Measurements from ENCODE around the gene AQP4. TPM values are rescaled to one million over a fixed set of nuclear protein-coding genes. Genes with fewer than 3 reads are reported as not detected.

The AQP4 gene
- not detected in 2 replicates for total RNA-seq (2014; rRNA removed; shearing (Covaris generic))
- not detected in 2 replicates for polyA plus RNA-seq (2014; cell fraction: nucleus; rRNA removed)

GRCh38 chr18:26865557-26865956, at the start of gene AQP4:
Gene AQP4, minus strand, starts transcription at chr18:26865707. Its CDS starts 18 bp downstream, at chr18:26865689.
- DNase-seq (ENCODE audit: extremely low read depth, low read depth), result no peak

GRCh38 chr18:26911840-26912239, 46.3 kb upstream of the AQP4 start:
- no peak for DNase-seq (ENCODE audit: extremely low read depth, low read depth)

- no peak for DNase-seq (ENCODE audit: extremely low read depth, low read depth)
These were observed 44.2 kb upstream of the AQP4 start for GRCh38 chr18:26909599-26910290.

- DNase-seq (ENCODE audit: extremely low read depth, low read depth), result no peak
These were observed 43.4 kb upstream of the AQP4 start for GRCh38 chr18:26908906-26909305.

GRCh38 chr18:26902291-26902690, 36.8 kb upstream of the AQP4 start:
- no peak for DNase-seq (ENCODE audit: extremely low read depth, low read depth)

- no peak for DNase-seq (ENCODE audit: extremely low read depth, low read depth)
These were observed 35.5 kb upstream of the AQP4 start for GRCh38 chr18:26901020-26901419.

- no peak for DNase-seq (ENCODE audit: extremely low read depth, low read depth)
These were observed 28.9 kb upstream of the AQP4 start for GRCh38 chr18:26894426-26894825.

- no peak for DNase-seq (ENCODE audit: extremely low read depth, low read depth)
These were observed 28.5 kb upstream of the AQP4 start for GRCh38 chr18:26893996-26894395.

GRCh38 chr18:26888259-26888658, 22.8 kb upstream of the AQP4 start:
- no peak for DNase-seq (ENCODE audit: extremely low read depth, low read depth)

- DNase-seq (ENCODE audit: extremely low read depth, low read depth), result no peak
These were observed 9.6 kb upstream of the AQP4 start for GRCh38 chr18:26875040-26875654.

GRCh38 chr18:26874283-26874682, 8.8 kb upstream of the AQP4 start:
- DNase-seq (ENCODE audit: extremely low read depth, low read depth), result no peak

- DNase-seq (ENCODE audit: extremely low read depth, low read depth), result no peak
These were observed 4.1 kb upstream of the AQP4 start for GRCh38 chr18:26869640-26870039.

GRCh38 chr18:26868968-26869586, 3.6 kb upstream of the AQP4 start:
- no peak for DNase-seq (ENCODE audit: extremely low read depth, low read depth)

- no peak for DNase-seq (ENCODE audit: extremely low read depth, low read depth)
These were observed 2.0 kb upstream of the AQP4 start for GRCh38 chr18:26867471-26867870.

GRCh38 chr18:26864658-26865057, 849 bp downstream of the AQP4 start:
- no peak for DNase-seq (ENCODE audit: extremely low read depth, low read depth)

- no peak for DNase-seq (ENCODE audit: extremely low read depth, low read depth)
These were observed 1.5 kb downstream of the AQP4 start for GRCh38 chr18:26863921-26864497.

- DNase-seq (ENCODE audit: extremely low read depth, low read depth), result peak; percentile 20
These were observed 2.2 kb downstream of the AQP4 start for GRCh38 chr18:26863122-26863879.

GRCh38 chr18:26862084-26862483, 3.4 kb downstream of the AQP4 start:
- DNase-seq (ENCODE audit: extremely low read depth, low read depth), result no peak

GRCh38 chr18:26854292-26854881, 11.1 kb downstream of the AQP4 start:
- no peak for DNase-seq (ENCODE audit: extremely low read depth, low read depth)

GRCh38 chr18:26853401-26853800, 12.1 kb downstream of the AQP4 start:
- no peak for DNase-seq (ENCODE audit: extremely low read depth, low read depth)

Data from NCI-H460 (cell line).